ENCODE measurements around the gene SYNJ2BP. TPM values are rescaled to one million over a fixed set of nuclear protein-coding genes. Genes with fewer than 3 reads are reported as not detected.
"Not testable (repeated sequence)": the region's sequence is repeated elsewhere in the genome, so short reads cannot be mapped to it uniquely, and the experiment has no call there.

Gene SYNJ2BP
- total RNA-seq, 1 experiment from 2014 or later, result 13.6 TPM

DNA sequence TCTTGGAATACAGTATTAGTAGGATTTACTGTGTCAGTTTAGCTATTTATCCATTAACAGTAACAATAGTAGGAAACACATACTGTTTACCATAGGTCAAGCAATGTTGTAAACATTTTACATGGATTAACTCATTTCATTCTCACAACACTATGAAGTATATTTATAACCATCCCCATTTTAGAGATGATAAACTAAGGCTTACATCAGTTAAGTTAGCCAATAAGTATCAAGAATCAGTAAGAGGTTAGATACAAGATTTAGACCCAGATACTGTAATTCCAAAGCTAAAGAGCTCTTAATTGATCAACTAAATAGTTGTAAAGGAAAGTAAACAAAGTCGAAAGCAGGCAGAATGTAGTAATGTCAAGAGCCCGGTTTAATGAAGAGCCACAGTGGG lies 1.1 kb downstream of the SYNJ2BP start:
- ChIA-PET CTCF (interaction anchor here (0.6 kb wide), 1 partner anchor 316 kb away, joined by 3 read pairs; no protein-coding TSS in a partner anchor), POLR2A (no interaction called here)

DNA sequence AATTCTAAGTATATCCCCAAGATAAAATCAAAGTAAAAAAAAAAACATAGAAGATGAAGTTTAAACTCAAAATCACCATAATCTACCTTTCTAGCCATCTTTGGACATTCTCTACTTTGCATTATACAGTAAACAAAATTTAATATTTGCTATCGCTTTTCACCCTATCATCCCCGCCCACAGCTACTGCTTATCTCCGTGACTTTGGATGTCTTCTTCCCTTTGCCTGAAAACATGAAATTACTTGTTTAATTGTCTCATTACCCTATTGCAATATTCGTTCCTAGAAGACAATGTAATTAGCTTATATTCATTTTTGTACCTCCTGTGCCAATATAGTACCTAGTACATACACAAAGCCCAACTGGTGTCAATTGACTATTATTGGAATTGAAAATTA lies 9.3 kb downstream of the SYNJ2BP start:
- no peaks in the 10 kb centered on the region for H3K4me1 ChIP-seq (ENCODE audit: control insufficient read depth, insufficient read depth, low read length)
- no peak for DNase-seq (ENCODE audit: low read depth, low spot score)
- no peak overlapping the region for H3K27ac ChIP-seq (ENCODE audit: low read length)
- no peak overlapping the region for H3K4me3 ChIP-seq (ENCODE audit: low read depth in 2 of 2, low read length in 2 of 2)
- TF ChIP-seq SIN3A (IDR thresholded peaks at IDR 0.05; ENCODE audit: borderline replicate concordance, insufficient read depth, low read depth, low read length), result no peak
- TF ChIP-seq POLR2AphosphoS5 (IDR thresholded peaks at IDR 0.05; ENCODE audit: low read depth, low read length), result no peak
- TF ChIP-seq, protein P1, sequence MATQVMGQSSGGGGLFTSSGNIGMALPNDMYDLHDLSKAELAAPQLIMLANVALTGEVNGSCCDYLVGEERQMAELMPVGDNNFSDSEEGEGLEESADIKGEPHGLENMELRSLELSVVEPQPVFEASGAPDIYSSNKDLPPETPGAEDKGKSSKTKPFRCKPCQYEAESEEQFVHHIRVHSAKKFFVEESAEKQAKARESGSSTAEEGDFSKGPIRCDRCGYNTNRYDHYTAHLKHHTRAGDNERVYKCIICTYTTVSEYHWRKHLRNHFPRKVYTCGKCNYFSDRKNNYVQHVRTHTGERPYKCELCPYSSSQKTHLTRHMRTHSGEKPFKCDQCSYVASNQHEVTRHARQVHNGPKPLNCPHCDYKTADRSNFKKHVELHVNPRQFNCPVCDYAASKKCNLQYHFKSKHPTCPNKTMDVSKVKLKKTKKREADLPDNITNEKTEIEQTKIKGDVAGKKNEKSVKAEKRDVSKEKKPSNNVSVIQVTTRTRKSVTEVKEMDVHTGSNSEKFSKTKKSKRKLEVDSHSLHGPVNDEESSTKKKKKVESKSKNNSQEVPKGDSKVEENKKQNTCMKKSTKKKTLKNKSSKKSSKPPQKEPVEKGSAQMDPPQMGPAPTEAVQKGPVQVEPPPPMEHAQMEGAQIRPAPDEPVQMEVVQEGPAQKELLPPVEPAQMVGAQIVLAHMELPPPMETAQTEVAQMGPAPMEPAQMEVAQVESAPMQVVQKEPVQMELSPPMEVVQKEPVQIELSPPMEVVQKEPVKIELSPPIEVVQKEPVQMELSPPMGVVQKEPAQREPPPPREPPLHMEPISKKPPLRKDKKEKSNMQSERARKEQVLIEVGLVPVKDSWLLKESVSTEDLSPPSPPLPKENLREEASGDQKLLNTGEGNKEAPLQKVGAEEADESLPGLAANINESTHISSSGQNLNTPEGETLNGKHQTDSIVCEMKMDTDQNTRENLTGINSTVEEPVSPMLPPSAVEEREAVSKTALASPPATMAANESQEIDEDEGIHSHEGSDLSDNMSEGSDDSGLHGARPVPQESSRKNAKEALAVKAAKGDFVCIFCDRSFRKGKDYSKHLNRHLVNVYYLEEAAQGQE (IDR thresholded peaks at IDR 0.05; ENCODE audit: insufficient read depth in 1 of 2, low read depth in 2 of 2, low read length in 1 of 2), result no peak
- TF ChIP-seq TCF7L2 (IDR thresholded peaks at IDR 0.05; ENCODE audit: low read depth, low read length), result no peak
- TF ChIP-seq, protein P2, sequence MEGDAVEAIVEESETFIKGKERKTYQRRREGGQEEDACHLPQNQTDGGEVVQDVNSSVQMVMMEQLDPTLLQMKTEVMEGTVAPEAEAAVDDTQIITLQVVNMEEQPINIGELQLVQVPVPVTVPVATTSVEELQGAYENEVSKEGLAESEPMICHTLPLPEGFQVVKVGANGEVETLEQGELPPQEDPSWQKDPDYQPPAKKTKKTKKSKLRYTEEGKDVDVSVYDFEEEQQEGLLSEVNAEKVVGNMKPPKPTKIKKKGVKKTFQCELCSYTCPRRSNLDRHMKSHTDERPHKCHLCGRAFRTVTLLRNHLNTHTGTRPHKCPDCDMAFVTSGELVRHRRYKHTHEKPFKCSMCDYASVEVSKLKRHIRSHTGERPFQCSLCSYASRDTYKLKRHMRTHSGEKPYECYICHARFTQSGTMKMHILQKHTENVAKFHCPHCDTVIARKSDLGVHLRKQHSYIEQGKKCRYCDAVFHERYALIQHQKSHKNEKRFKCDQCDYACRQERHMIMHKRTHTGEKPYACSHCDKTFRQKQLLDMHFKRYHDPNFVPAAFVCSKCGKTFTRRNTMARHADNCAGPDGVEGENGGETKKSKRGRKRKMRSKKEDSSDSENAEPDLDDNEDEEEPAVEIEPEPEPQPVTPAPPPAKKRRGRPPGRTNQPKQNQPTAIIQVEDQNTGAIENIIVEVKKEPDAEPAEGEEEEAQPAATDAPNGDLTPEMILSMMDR (IDR thresholded peaks at IDR 0.05), result no peak
- in situ Hi-C loops (cut with HindIII; ENCODE audit: low pct_unique_long_range_greater_than_20kb, low sequenced_read_pairs) (no loop called here), intact Hi-C loops (cut with micrococcal nuclease; ENCODE audit: unreplicated experiment) (no loop called here)
- BruUV-seq (replicated peaks), result no TSS peak
- no peaks in the 10 kb centered on the region for H3K27me3 ChIP-seq (ENCODE audit: control insufficient read depth, insufficient read depth, low read length)
- ChIA-PET CTCF (interaction anchor here (0.6 kb wide), 1 partner anchor 380 kb away, joined by 3 read pairs; no protein-coding TSS in a partner anchor), POLR2A (no interaction called here)
- no peak for ATAC-seq
- no peaks in the 10 kb centered on the region; the same call in 1 of the 2 replicates for H3K36me3 ChIP-seq (ENCODE audit: control insufficient read depth, insufficient read depth, low read length)
- H3K9me3 ChIP-seq (ENCODE audit: control insufficient read depth, insufficient read depth, low read depth, low read length), result no peaks in the 10 kb centered on the region

More for the DNA sequence above, 1.1 kb downstream of the SYNJ2BP start:
- DNase-seq (ENCODE audit: low read depth, low spot score), result no peak
- BruUV-seq (replicated peaks), result no TSS peak
- H3K36me3 ChIP-seq (ENCODE audit: control insufficient read depth, insufficient read depth, low read length), result peaks cover 3% of the 10 kb centered on the region; the same call in 1 of the 2 replicates
- H3K27me3 ChIP-seq (ENCODE audit: control insufficient read depth, insufficient read depth, low read length), result no peaks in the 10 kb centered on the region
- no peaks in the 10 kb centered on the region for H3K9me3 ChIP-seq (ENCODE audit: control insufficient read depth, insufficient read depth, low read depth, low read length)
- TF ChIP-seq SIN3A (IDR thresholded peaks at IDR 0.05; ENCODE audit: borderline replicate concordance, insufficient read depth, low read depth, low read length), result no peak
- TF ChIP-seq, protein P1 (IDR thresholded peaks at IDR 0.05; ENCODE audit: insufficient read depth in 1 of 2, low read depth in 2 of 2, low read length in 1 of 2), result no peak
- TF ChIP-seq TCF7L2 (IDR thresholded peaks at IDR 0.05; ENCODE audit: low read depth, low read length), result no peak
- no peak for TF ChIP-seq POLR2AphosphoS5 (IDR thresholded peaks at IDR 0.05; ENCODE audit: low read depth, low read length)
- TF ChIP-seq, protein P2 (IDR thresholded peaks at IDR 0.05), result no peak
- H3K27ac ChIP-seq (ENCODE audit: low read length), result no peak overlapping the region
- H3K4me3 ChIP-seq (ENCODE audit: low read depth in 2 of 2, low read length in 2 of 2), result peak overlapping the region; percentile 94
- no peak for ATAC-seq
- in situ Hi-C loops (cut with HindIII; ENCODE audit: low pct_unique_long_range_greater_than_20kb, low sequenced_read_pairs) (no loop called here), intact Hi-C loops (cut with micrococcal nuclease; ENCODE audit: unreplicated experiment) (no loop called here)
- no peaks in the 10 kb centered on the region for H3K4me1 ChIP-seq (ENCODE audit: control insufficient read depth, insufficient read depth, low read length)

DNA sequence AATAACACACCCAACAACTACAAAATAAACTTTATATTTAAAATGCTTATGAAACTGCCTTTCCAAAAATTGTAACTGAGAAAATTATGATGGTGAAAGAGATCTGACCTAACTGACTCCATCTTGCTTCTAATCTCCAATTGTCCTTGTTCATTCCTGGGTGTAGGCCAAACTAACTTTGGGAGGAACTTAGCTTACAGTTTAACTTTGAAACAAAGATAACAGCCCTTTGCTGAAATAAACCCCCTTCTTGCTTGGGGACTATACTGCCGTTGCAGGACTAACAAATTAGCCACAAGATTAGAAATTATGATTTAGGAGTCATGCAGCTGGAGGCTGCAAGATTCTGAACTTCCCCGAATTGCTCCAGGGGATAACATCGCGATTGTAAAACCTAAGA lies 10.7 kb downstream of the SYNJ2BP start:
- H3K27ac ChIP-seq (ENCODE audit: low read length); H3K4me1 ChIP-seq (ENCODE audit: control insufficient read depth, insufficient read depth, low read length); in situ Hi-C loops (cut with HindIII; ENCODE audit: low pct_unique_long_range_greater_than_20kb, low sequenced_read_pairs); CTCF ChIA-PET; ATAC-seq; DNase-seq (ENCODE audit: low read depth, low spot score); H3K36me3 ChIP-seq (ENCODE audit: control insufficient read depth, insufficient read depth, low read length); H3K27me3 ChIP-seq (ENCODE audit: control insufficient read depth, insufficient read depth, low read length); H3K9me3 ChIP-seq (ENCODE audit: control insufficient read depth, insufficient read depth, low read depth, low read length); intact Hi-C loops (cut with micrococcal nuclease; ENCODE audit: unreplicated experiment); BruUV-seq (replicated peaks); H3K4me3 ChIP-seq (ENCODE audit: low read depth in 2 of 2, low read length in 2 of 2); POLR2A ChIA-PET: not testable (repeated sequence)

Measured in Panc1 (cell line).